NCI-H1105 (cell line): ENCODE measurements around the gene PRND.
"Not testable (repeated sequence)": the region's sequence is repeated elsewhere in the genome, so short reads cannot be mapped to it uniquely, and the experiment has no call there.

Source experiments
- DNase-seq: peaks from one replicate; lab custom pipeline; 2025; lab: John Stamatoyannopoulos, UW

The PRND gene

DNA sequence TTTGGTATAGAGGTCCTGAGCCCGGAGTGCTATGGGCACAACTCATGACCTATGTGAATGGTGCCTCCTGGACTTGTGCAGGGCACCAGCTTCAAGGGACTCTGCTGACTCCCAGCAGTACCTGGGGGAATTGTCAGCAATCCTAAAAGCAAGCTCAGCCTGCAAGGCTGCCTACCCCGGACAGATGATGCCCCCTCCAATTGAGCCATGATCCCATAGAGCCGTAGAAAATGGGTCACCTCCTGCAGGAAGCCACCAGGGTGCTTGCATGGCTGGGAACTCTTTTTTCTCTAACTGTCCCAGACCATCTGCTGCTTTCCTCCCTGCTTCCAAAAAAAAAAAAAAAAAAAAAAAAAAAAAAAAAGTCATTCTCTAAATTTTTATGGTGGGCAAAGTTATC, 12.9 kb upstream of the PRND start:
- no peak for DNase-seq

DNA sequence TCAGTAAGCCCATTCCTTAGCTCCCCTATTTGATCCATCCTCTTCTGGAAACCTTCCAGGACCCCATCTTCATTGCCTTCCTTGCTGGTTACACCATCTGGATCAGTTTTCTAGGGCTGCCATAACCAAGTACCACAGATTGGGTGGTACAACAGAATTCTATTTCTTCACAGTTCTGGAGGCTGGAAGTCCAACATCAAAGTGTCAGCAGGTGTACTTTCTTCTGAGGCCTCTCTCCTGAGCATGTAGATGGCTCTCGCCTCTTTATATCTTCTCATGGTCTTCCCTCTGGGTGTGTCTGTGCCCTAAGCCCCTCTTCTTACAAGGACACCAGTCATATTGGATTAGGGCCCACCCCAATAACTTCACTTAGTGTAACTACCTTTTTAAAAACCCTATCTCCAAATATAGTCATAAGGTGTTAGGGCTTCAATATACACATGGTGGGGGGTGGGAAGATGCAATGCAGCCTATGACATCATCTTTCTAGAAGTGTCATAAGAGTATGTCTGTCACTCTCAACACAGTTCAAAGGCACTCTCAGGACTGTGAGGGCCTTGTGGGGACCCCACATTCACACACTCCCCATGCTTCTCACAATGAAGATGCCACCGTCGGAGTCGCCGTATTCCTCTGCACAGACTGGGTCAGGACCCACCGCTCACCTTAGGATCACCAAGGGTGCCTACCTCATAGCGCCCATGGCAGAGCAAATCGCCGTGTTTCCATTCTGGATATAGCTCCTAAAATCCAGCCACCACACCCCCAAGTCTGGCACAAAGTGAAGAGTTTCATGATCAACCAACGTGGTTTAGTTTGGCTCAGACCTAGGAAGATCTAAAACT, 12.2 kb upstream of the PRND start:
- DNase-seq, result no peak

DNA sequence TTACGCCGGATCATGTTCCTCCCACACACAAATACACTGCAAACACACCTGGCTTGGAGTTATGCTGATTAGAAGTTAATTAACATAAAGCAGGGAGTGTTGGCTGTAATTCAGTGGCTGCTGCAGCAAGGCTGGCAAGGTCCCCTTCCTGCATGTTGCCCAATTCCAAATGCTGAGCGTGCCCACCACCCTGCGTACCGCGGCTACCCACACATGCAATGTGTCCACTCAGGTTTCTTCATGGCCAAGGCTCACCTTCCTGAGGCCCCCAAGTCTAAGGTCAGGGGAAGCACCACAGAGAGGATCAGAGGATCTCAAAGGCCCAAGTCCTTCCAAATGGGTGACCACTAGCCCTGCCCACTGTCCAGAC, 11.6 kb upstream of the PRND start:
- no peak for DNase-seq

DNA sequence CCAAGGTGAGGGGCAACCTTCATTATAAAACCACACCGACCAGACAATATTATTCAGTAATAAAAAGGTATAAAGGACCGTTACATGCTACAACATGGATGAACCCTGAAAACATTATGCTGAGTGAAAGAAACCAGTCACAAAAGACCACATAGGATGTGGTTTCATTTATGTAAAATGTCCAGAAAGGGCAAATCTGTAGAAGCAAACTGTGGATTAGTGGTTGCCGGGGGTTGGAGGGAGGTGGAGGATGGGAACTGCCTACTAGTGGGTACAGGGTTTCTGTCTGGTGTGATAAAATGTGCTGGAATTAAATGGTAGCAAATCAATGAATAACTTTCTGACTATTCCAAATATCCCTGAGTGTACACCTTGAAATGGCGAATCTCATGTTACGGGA, 10.2 kb upstream of the PRND start:
- DNase-seq, result no peak

DNA sequence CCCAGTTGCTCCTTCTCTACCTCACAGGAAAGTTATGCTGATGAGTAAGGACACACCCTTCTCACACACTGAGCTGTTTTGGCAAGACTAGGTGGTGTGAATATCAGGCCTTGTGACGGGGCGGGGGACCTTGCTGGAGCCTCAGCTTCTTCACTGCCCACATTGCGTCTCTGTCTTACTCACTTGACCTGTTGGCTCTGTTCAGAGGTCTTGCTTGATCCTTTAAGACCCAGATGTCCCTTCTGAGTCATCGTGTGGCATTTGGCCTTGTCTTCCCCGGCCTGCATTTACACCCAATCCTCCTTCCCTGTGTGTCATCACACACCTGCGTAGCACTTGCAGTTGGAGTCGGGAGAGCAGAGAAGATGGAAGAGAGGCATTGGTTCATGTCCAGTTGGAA, 8.3 kb upstream of the PRND start:
- no peak for DNase-seq

DNA sequence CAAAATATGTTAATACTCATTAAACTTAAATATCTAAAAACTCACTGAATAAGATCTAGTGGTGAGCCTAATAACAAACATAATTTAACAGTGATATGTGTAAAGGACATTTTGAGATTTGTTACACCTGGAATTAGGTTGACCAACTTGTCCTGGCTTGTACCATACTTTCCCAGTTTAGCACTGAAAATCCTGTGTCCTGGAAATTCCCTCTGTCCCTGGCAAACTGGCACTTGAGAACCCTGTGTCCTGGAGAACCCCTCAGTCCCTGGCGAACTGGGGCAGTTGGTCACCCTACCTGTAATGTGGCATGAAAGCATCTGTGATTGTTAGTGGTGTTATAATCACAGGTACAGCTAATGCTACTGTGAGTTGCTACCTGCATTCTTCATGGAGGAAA, 6.9 kb upstream of the PRND start:
- no peak for DNase-seq

DNA sequence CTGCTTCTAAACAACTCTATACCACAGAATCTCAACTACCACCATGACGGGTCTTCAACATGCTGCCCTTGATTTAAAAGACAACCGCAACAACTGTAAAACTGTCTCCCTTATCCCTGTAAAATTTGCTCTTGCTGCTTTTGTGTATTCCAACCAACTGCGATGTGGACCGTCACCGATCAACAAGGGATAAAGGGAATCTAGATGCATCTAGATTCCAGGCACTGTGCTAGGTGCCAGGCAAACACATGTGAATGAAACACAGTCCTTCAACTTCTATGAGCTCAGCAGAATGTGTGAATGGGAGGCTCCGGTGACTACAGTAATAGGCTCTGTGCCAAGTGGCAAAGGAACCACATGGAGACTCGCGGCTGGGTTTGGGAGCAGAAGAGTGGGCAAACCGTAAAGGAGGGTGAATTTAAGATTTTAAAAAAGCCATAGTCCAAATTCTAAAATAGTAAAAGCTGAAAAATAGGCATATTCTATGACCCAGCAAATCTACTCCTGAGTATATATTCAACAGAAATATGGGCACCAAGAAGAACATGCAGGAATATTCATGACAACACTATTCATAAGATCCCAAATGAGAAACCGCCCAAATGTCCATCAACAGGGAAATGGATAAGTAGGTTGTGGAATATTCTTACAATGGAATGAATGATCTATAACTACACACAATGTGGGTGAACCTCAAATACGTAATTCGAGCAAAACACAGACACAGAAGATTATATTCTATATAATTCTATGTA, 3.7 kb upstream of the PRND start:
- no peak for DNase-seq

DNA sequence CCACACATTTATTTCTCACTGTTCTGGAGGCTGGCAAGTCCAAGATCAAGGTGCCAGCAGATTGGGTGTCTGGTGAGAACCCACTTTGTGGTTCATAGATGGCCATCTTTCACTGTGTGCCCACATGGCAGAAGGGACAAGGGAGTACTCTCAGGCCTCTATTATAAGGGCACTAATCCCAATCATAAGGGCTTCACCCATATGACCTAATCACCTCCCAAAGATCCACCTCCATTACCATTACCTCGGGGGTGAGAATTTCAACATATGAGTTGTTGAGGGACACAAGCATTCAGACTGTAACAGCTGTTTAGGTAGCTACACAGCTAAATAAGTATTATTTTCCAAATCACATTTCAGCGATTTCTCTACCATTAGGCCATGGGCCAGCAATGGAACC, 2.5 kb upstream of the PRND start:
- no peak for DNase-seq

DNA sequence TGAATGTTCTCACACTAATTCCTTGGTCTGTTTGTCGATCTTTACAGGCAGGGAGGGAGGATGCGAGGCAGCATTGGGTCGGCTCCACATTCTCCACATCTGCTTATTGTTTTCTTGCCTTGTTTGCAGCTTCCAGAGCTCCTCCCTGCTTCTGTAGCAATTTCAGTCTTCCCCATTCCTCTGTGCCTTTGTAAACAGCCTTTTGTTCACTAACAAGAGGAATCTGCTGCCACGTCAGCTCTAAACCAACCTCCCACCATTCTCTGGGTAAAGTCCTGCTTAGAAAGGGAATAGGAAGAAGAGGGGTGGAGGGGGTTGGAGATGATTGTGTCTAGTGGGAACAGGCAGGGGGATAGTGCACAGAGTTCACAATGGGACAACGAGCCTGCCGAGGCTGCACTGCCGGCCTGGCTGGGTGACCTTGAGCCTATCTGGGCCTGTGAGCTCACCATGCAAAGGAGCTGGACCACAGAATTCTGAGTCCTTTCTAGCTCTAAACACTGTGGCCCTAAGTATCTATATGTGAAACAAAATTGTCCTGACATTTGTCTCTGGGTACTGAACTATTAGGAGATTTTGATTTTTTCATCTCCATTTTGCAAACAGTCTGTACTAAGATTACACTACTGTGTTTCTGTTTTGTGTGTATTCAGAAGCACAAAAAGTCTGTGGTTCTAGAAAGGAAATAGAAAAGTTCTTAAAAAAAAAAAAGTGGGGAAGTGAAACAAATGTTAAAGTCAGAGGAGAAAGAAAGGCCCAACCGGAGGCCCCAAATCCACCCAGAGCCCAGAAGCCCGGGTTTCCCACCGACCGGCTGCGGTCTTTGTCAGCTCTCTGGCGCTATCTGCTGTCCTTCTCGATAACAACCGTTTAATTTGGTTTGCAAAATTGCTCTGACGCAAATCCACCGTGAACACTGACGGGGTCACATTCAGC, 1.4 kb upstream of the PRND start:
- DNase-seq, result peak; percentile 43

DNA sequence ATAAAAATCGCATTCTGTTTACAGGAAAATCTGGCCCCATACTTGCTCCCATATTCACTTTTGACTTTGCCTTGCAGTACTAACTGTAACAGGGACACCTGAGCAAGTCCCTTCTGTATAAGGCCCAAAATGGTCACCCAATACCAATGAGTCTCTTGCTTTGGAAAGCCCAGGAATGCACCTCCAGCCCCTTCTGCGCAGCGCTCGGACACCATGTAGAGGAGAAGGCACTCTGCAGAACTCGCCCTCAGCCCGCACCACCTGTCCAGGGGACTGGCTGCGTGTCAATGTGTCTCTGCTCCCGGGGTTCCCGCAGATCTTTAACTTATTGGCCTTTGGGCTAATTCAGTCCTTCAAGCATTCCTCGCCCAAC, 746 bp upstream of the PRND start:
- DNase-seq, result no peak

DNA sequence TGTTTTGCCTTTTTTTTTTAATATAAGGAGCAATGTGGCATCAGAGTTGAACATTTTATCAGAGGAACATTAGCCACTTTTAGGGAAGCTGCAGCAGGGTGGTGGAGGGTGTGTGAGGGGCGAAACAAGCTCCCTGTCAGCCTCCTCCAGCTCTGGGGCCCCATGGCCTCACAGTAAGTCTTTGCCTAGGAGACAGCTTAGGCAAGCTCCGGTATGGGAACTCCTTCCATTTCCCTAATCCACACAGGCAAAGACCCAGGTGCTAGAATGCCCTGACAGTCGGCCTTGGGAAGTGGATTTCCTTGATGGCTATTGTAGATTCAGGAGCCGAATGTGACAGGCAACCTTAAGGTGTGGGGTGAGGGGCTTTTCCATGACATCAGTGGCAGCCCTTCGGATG, 862 bp downstream of the PRND start:
- DNase-seq, result no peak

DNA sequence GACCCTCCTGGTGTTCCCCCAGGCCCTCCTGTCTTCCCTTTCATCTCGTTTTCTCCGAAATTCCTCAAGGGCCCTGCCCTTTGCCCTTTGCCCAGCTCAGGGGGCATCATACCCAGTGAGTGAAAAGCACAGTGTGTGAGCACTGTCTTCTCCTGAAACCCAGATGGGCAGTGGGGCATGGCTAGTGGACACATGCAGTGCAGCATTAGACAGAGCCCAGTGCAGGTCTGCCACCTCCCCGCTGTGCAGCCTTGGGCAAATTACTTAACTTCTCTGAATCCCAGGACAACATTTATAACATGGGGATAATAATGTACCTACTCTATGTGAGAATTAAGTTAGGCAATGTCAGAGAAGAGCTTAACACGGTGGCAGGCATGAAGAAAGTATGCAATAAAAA, 1.3 kb downstream of the PRND start:
- no peak for DNase-seq

DNA sequence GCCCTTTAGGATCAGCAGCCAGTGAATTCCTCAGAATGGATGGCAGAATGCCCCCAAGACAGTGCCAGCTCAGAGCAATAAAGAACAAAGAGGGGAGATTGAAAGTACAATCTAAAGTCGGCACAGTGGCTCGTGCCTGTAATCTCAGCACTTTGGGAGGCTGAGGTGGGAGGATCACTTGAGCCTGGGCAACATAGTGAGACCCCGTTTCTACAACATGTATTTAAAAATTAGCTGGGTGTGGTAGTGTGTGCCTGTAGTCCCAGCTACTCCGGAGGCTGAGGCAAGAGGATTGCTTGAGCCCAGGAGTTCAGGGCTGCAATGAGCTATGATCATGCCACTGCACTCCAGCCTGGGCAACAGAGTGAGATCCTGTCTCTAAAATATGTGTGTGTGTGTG, 1.8 kb downstream of the PRND start:
- not testable (repeated sequence) for DNase-seq

DNA sequence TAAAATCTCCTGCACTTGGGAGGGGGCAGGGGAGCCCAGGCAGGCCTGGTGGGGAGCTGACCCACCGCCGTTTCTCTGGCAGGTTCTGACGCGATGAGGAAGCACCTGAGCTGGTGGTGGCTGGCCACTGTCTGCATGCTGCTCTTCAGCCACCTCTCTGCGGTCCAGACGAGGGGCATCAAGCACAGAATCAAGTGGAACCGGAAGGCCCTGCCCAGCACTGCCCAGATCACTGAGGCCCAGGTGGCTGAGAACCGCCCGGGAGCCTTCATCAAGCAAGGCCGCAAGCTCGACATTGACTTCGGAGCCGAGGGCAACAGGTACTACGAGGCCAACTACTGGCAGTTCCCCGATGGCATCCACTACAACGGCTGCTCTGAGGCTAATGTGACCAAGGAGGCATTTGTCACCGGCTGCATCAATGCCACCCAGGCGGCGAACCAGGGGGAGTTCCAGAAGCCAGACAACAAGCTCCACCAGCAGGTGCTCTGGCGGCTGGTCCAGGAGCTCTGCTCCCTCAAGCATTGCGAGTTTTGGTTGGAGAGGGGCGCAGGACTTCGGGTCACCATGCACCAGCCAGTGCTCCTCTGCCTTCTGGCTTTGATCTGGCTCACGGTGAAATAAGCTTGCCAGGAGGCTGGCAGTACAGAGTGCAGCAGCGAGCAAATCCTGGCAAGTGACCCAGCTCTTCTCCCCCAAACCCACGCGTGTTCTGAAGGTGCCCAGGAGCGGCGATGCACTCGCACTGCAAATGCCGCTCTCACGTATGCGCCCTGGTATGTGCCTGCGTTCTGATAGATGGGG, 3.0 kb downstream of the PRND start:
- no peak for DNase-seq

DNA sequence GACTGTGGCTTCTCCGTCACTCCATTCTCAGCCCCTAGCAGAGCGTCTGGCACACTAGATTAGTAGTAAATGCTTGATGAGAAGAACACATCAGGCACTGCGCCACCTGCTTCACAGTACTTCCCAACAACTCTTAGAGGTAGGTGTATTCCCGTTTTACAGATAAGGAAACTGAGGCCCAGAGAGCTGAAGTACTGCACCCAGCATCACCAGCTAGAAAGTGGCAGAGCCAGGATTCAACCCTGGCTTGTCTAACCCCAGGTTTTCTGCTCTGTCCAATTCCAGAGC, 3.5 kb downstream of the PRND start:
- DNase-seq, result no peak

DNA sequence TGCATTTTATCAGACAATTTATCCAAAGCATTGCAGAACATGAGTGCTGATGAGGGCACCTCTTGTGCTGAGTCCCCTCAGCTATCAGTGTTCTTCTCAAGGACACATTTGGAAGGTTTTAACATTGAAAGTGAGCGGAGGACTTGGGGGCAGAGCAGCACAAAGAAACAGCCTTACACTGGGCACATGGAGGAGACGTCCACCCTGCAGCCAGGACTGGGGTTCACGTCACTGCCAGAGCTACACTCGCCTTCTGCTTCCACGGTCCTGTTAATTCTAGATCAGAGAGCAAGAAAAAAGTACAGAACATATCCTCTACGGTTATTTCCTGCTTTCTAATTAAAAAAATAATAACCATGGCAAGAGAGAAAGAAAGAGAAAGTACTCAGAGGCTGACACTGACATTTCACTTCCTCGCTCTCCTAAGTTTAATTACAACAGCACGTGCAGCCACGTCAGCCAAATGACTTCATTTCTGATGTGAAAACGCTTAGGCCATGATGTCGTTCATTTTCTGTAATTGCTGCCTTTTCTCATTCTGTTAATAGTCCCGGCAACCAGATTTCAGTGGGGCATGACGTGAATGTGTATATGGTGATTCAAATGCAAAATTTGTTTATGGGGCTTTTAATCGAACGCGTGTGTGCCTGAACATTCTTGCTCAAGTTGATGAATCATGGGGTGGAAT, 5.1 kb downstream of the PRND start:
- DNase-seq, result no peak

DNA sequence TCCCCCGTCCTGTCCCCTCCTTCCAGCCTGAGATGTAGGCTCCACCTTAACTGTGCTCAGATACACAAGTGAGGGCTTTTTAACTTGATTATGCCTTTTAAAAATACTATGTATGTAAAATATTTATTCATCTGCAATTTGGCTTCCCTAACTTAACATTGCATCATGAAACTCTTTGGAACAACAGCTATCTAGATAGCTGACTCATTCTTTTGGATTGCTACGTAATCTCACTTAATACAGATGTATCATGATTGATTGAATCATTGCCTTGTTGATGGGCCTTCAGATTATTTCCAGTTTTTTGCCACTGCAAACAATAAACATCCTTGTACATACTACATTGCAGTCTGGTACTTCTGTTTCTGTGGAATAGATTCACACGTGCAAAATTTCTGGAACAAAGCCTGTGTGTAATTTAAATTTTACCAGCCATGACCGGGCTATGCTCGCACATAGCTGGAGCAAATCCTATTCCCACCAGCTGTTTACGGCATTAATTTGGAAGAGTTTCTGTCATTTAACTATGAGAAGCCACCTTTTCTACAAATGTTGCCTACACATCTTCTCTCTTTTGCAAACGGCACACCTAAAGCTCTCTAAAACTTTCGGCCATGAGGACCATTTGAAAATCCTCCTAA, 6.5 kb downstream of the PRND start:
- no peak for DNase-seq

DNA sequence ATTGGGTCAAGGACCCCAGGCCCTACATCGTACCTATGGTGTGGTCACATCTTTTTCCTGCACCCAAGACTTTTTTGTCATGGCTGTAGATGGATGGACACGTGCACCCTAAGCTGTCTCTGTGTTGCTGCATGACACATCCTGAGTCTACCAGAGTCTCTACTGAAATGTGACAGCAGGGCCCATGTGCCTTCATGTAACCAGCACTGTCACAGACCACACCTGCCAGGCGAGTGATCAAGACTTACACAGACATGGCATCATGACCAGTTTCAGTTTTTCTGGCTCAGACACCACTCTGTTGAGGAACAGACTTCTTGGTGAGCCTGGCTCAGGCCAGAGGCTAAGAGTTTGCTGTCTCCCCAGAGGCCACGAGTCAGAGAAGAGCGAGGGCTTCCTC, 7.6 kb downstream of the PRND start:
- DNase-seq, result no peak

DNA sequence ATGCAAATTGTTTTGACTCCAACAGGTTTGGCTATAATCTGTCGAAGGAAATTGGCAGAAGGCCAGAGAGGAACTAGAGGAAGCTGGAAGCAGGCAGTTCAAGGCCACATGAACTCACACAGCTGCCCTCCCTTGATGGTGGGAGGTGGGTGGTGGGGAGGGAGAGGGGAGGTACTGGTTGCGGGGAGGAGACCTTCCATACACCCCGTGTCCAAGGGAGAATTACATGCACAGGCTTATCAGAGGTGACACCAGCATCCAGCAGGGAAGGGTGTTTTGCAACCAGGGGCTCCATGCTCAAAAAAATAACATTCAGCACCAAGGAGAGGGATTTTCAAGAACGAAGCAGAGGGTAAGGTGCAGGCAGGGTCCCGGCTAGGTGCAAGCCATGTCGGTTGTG, 9.1 kb downstream of the PRND start:
- peak; percentile 37 for DNase-seq

DNA sequence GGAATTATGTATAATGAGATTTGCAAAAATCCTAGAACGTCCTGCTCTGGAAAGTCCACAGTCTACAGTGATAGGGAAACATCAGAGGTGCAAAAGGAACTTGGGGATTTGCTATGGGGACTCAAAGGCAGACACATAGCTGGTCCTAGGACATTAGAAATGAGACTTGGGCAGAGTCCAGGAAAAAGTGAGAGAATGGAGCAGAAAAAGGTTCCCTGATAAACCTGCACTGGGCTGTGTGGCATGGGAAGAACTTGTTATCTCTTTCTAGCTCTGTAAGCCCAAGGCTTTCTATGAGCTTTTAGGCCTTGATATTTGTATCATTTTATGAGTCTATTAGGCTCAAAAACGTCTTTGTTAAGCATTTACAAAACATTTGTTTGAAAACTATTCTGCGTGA, 15.2 kb downstream of the PRND start:
- no peak for DNase-seq
